ENCODE data around the gene PKNOX2.

PKNOX2 gene

GRCh38 chr11:125280646-125281045, 116.1 kb downstream of the PKNOX2 start:
- H3K36me3 ChIP-seq, result no peaks in the 10 kb centered on the region
- H3K27me3 ChIP-seq, result peaks cover 8% of the 10 kb centered on the region
- no peak overlapping the region for H3K27ac ChIP-seq
- H3K9me3 ChIP-seq, result no peaks in the 10 kb centered on the region
- TF ChIP-seq, protein P1, sequence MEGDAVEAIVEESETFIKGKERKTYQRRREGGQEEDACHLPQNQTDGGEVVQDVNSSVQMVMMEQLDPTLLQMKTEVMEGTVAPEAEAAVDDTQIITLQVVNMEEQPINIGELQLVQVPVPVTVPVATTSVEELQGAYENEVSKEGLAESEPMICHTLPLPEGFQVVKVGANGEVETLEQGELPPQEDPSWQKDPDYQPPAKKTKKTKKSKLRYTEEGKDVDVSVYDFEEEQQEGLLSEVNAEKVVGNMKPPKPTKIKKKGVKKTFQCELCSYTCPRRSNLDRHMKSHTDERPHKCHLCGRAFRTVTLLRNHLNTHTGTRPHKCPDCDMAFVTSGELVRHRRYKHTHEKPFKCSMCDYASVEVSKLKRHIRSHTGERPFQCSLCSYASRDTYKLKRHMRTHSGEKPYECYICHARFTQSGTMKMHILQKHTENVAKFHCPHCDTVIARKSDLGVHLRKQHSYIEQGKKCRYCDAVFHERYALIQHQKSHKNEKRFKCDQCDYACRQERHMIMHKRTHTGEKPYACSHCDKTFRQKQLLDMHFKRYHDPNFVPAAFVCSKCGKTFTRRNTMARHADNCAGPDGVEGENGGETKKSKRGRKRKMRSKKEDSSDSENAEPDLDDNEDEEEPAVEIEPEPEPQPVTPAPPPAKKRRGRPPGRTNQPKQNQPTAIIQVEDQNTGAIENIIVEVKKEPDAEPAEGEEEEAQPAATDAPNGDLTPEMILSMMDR (IDR thresholded peaks at IDR 0.05), result no peak
- no peaks in the 10 kb centered on the region for H3K4me1 ChIP-seq (ENCODE audit: control insufficient read depth in 1 of 2, insufficient read depth in 1 of 2, low read depth in 1 of 2, low read length in 1 of 2)
- no peak overlapping the region for H3K4me3 ChIP-seq (ENCODE audit: low read depth in 1 of 2, low read length in 1 of 2)

DNA sequence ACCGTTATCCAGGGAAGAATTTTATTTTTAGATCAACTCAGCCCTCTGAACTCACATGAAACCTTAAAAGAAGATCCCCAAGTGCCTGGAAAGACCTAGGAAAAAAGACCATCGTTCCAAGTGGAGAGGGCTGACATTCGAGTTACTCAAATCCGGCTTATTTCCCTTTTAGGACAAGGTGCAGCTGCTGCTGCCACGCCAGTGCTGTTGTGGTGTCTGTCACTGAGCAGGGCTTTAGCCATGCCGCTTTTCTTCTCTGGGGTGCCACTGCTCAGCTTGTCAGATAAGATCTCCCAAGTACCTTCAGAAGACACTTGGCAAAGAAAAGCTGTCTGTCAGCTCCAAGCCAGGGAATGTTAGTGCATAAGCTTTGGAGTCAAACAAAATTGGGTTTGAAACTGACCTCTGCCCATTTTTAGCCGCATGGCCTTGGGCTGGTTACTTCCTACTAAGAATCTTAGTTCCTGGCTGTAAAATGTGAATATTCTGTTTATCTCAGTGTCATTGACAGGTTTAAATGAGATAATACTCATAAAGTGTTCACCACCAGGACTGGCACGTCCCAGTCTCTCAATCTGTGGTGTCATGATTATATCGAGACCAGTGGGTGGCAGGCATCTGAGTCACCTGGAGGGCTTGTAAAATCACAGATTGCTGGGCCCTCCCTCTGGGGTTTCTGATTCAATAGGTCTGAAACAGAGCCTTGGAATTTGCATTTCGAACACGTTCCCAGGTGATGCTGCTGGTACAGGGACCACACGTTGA, 117.5 kb downstream of the PKNOX2 start:
- H3K4me1 ChIP-seq (ENCODE audit: control insufficient read depth in 1 of 2, insufficient read depth in 1 of 2, low read depth in 1 of 2, low read length in 1 of 2), result no peaks in the 10 kb centered on the region
- H3K9me3 ChIP-seq, result no peaks in the 10 kb centered on the region
- peaks cover 4% of the 10 kb centered on the region for H3K27me3 ChIP-seq
- no peak overlapping the region for H3K4me3 ChIP-seq (ENCODE audit: low read depth in 1 of 2, low read length in 1 of 2)
- TF ChIP-seq, protein P1 (IDR thresholded peaks at IDR 0.05), result no peak
- no peak overlapping the region for H3K27ac ChIP-seq
- no peaks in the 10 kb centered on the region for H3K36me3 ChIP-seq

DNA sequence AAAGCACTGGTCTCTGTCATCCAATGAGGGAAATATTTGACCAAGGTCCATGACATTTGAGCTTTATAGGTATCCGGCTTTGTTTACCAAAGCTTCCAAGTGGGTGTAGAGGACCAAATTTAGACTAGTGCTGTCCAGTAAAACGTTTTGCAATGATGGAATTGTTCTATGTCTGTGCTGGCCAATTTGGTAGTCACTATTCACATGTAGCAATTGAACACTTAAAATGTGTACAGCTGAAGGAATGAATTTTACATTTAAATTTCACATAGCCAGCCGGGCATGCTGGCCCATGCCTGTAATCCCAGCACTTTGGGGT, 118.0 kb downstream of the PKNOX2 start:
- Histone ChIP-seq H3K27me3 (peaks cover 4% of the 10 kb centered on the region), H3K27ac (no peak overlapping the region), H3K4me1 (ENCODE audit: control insufficient read depth in 1 of 2, insufficient read depth in 1 of 2, low read depth in 1 of 2, low read length in 1 of 2) (no peaks in the 10 kb centered on the region), H3K4me3 (ENCODE audit: low read depth in 1 of 2, low read length in 1 of 2) (no peak overlapping the region), H3K36me3 (no peaks in the 10 kb centered on the region), H3K9me3 (no peaks in the 10 kb centered on the region)
- TF ChIP-seq, protein P1 (IDR thresholded peaks at IDR 0.05), result no peak

DNA sequence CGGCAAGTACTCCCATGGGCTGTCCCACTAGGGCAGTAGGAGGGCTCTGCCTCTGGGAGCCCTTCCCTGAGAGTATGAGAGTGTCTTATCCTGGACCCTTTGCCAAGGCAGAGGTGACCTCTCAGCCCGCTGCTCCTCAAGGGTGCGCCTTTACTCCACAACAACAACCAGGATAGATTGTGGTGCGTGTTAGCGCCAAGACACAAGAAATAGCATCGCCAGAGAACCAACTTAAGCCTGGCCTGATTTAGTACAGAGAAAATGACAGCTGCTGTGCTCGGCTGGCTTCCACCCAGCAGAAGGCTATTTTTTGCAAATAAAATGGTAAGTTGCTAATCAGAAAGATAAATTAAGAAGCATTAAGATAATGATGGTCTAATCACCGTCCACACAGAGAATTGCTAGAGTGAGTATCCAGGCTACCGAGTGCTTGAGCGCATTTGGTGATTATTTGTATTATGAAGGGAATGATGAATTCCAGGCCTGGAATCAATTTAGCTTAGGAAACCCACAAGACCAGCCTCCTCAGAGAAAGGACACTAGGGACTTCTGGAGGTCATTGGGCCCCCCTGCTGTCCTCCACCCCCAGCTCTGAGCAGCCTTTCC, 119.8 kb downstream of the PKNOX2 start:
- H3K27me3 ChIP-seq, result peaks cover 4% of the 10 kb centered on the region
- H3K9me3 ChIP-seq, result no peaks in the 10 kb centered on the region
- TF ChIP-seq, protein P1 (IDR thresholded peaks at IDR 0.05), result no peak
- H3K4me3 ChIP-seq (ENCODE audit: low read depth in 1 of 2, low read length in 1 of 2), result no peak overlapping the region
- H3K27ac ChIP-seq, result no peak overlapping the region
- H3K4me1 ChIP-seq (ENCODE audit: control insufficient read depth in 1 of 2, insufficient read depth in 1 of 2, low read depth in 1 of 2, low read length in 1 of 2), result no peaks in the 10 kb centered on the region
- H3K36me3 ChIP-seq, result no peaks in the 10 kb centered on the region

DNA sequence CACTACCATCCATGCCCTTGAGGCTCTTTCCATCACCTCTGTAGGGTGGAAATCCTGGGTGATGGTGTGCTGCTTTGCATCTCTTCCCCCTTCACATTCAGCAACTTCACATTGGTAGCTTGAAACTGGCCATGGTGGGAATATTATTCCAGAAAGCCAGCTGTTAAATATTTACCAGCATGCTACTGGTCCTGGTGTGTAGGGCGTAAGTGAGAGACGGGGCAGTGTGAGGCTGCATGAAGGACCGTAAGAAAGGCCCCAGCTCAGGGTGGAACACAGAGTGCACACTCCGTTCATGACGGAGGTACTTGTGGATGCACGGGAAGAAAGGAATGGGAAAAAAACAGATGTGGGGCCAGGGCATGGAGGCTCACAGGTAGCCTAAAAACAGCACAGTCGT, 121.3 kb downstream of the PKNOX2 start:
- Histone ChIP-seq H3K4me1 (ENCODE audit: control insufficient read depth in 1 of 2, insufficient read depth in 1 of 2, low read depth in 1 of 2, low read length in 1 of 2) (no peaks in the 10 kb centered on the region), H3K27ac (no peak overlapping the region), H3K27me3 (peaks cover 11% of the 10 kb centered on the region), H3K9me3 (no peaks in the 10 kb centered on the region), H3K4me3 (ENCODE audit: low read depth in 1 of 2, low read length in 1 of 2) (no peak overlapping the region), H3K36me3 (no peaks in the 10 kb centered on the region)
- TF ChIP-seq, protein P1 (IDR thresholded peaks at IDR 0.05), result no peak
